Fibroblast of peridontal ligament (primary cell): ENCODE results near the gene GAGE10.
"Not testable (repeated sequence)": the region's sequence is repeated elsewhere in the genome, so short reads cannot be mapped to it uniquely, and the experiment has no call there.

ENCODE experiments used
- DNase-seq: peaks from one replicate; pipeline ENCODE4 v3.0.0-alpha.2; 2010; ENCODE audit errors: extremely low read depth

GAGE10 gene

GRCh38 chrX:49322266-49322665, 18.8 kb downstream of the GAGE10 start:
- not testable (repeated sequence) for DNase-seq

- not testable (repeated sequence) for DNase-seq
Measured at GRCh38 chrX:49323735-49324134, 20.3 kb downstream of the GAGE10 start.

GRCh38 chrX:49330421-49330820, 27.0 kb downstream of the GAGE10 start:
- not testable (repeated sequence) for DNase-seq

DNA sequence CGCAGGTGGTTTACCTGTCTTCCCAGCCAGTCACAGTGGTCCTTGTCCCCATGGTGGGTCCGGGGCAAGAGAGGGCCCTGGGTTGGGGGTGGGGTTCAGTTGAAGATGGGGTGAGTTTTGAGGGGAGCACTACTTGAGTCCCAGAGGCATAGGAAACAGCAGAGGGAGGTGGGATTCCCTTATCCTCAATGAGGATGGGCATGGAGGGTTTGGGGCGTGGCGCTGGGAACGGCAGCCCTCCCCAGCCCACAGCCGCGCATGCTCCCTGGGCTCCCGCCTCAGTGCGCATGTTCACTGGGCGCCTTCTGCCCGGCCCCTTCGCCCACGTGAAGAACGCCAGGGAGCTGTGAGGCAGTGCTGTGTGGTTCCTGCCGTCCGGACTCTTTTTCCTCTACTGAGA, 27.8 kb downstream of the GAGE10 start, which contains the start of gene GAGE13:
TSS of gene GAGE13 (plus strand) at position 301 of the 400 bp plus-strand sequence. CDS start 1,156 bp downstream, outside the sequence.
- DNase-seq = not testable (repeated sequence)

DNA sequence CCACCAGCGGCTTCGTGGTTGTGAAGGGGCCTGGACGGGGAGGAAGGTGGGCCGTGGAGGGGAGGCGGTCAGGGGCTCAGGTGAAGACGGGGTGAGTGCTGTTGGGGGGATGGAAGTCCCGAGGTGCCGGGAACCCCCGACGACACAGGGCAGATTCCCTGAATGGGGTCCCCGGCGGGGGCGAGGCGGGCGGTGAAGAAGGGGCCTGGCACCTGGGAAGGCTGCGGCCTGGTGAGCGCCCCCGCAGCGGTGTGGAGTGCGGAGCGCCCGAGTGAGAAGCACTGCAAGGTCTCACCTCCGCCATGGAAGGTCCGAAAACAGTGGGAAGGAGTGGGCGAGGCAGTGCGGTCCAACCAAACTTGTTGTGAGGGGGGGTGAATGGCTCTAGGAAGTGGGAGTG, 28.4 kb downstream of the GAGE10 start:
- not testable (repeated sequence) for DNase-seq

DNA sequence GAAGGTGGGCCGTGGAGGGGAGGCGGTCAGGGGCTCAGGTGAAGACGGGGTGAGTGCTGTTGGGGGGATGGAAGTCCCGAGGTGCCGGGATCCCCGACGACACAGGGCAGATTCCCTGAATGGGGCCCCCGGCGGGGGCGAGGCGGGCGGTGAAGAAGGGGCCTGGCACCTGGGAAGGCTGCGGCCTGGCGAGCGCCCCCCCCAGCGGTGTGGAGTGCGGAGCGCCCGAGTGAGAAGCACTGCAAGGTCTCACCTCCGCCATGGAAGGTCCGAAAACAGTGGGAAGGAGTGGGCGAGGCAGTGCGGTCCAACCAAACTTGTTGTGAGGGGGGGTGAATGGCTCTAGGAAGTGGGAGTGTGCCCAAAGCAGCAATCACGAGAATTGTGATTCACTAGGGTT, 38.0 kb downstream of the GAGE10 start:
- DNase-seq = not testable (repeated sequence)

DNA sequence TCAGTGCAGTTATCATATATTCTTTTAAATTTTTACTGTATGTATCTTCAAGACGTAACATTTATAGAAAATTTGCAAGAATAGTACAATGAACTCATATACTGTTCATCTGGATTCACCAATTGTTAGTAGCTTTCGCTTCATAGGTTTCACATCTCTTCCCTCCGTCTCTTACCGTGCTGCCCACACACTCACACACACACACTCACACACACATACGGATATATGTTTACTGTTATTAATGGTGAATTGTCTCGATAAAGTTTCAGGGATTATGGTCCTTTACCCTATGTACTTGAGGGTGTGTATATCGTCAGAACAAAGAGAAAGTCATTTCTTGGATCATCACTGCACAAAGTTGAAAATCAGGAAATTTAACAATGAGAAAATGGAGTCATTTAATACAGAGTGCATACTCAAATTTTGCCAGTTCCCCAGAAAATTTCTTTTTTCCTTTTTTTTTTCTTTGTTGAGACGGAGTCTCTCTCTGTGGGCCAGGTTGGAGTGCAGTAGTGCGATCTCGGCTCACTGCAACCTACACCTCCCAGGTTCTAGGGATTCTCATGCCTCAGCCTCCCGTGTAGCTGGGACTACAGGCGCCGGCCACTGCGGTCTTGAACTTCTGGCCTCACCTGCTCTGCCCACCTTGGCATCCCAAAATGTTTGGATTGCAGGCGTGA, 41.2 kb downstream of the GAGE10 start:
- DNase-seq = not testable (repeated sequence)

- not testable (repeated sequence) for DNase-seq
Measured at GRCh38 chrX:49345402-49345801, 42.0 kb downstream of the GAGE10 start.

- peak; percentile 1 for DNase-seq
Measured at GRCh38 chrX:49346150-49346549, 42.7 kb downstream of the GAGE10 start.
